T-cell (primary cell): ENCODE results near the gene IQSEC3. TPM values are rescaled to one million over a fixed set of nuclear protein-coding genes. Genes with fewer than 3 reads are reported as not detected.

ENCODE experiments used
- ATAC-seq, 4 experiments: fragments of 200-7000 bp in 3 of 4; fragments of 150-1000 bp in 1 of 4; cut with Tn5 transposase; replicated peaks in 1 of 4; 1 replicate in 3 of 4; 2 replicates in 1 of 4; pipeline ENCODE4 v1.10.0; 2021; ENCODE audit warnings: moderate library complexity in 3 of 4, mild to moderate bottlenecking in 2 of 4, moderate number of reproducible peaks in 1 of 4
- CTCF ChIA-PET, 2 donors: fragments of 300-600 bp; sonication (Branson Sonifier 250); formaldehyde crosslinking; loops; one replicate each; lab custom pipeline; 2022; ENCODE audit warnings: antibody characterized with exemption in 2 of 2; lab: Charles Lee
- POLR2A ChIA-PET, 2 donors: fragments of 300-600 bp; sonication (Branson Sonifier 250); formaldehyde crosslinking; loops; one replicate each; lab custom pipeline; 2022; ENCODE audit warnings: antibody characterized with exemption in 2 of 2; lab: Charles Lee
- DNase-seq, 35 experiments: peaks; one replicate each; pipeline versions ENCODE4 v3.0.0 to v3.0.0-alpha.2; 2013 to 2023
- H3K27ac ChIP-seq: one replicate; pipeline ENCODE4 v1.5.1; 2013; ENCODE audit warnings: low read length
- H3K27me3 ChIP-seq, 2 experiments: replicated peaks in 1 of 2; 1 replicate in 1 of 2; 2 replicates in 1 of 2; pipeline versions ENCODE4 v1.6.1 to v1.7.0; 2013; ENCODE audit warnings: low read length in 1 of 2, mixed read lengths in 1 of 2; ENCODE audit not compliant: control insufficient read depth in 2 of 2, insufficient read depth in 2 of 2; ENCODE audit errors: extremely low read depth in 1 of 2
- H3K36me3 ChIP-seq, 2 donors: 1 replicate in 1 of 2; 2 replicates in 1 of 2; pipeline versions ENCODE4 v1.6.1 to v1.7.0; 2013; ENCODE audit warnings: low read length in 1 of 2; ENCODE audit not compliant: control insufficient read depth in 2 of 2, insufficient read depth in 1 of 2; ENCODE audit errors: extremely low read depth in 1 of 2
- H3K4me1 ChIP-seq, 2 experiments: 1 replicate in 1 of 2; 2 replicates in 1 of 2; pipeline versions ENCODE4 v1.6.1 to v1.7.0; 2013; ENCODE audit warnings: low read length in 2 of 2, mixed read lengths in 1 of 2; ENCODE audit not compliant: insufficient read depth in 2 of 2, control insufficient read depth in 1 of 2; ENCODE audit errors: extremely low read depth in 1 of 2
- H3K4me3 ChIP-seq, 2 donors: 1 replicate in 1 of 2; 2 replicates in 1 of 2; pipeline versions ENCODE4 v1.5.1 to v1.7.0; 2013; ENCODE audit warnings: mild to moderate bottlenecking in 2 of 2, low read length in 1 of 2, moderate library complexity in 1 of 2; ENCODE audit not compliant: control insufficient read depth in 1 of 2; ENCODE audit errors: extremely low read depth in 1 of 2
- H3K9me3 ChIP-seq: 2 replicates; pipeline ENCODE4 v1.7.0; 2013
- H3K27ac Mint-ChIP-seq, 2 donors: one replicate each; pipeline ENCODE4 v1.8.0; 2020 to 2021; ENCODE audit warnings: mild to moderate bottlenecking in 2 of 2, mixed read lengths in 2 of 2
- H3K27me3 Mint-ChIP-seq, 2 donors: one replicate each; pipeline ENCODE4 v1.8.0; 2021 to 2022; ENCODE audit warnings: mixed read lengths in 2 of 2
- H3K36me3 Mint-ChIP-seq: one replicate; pipeline ENCODE4 v1.8.0; 2021; ENCODE audit warnings: mixed read lengths
- H3K4me1 Mint-ChIP-seq, 3 donors: one replicate each; pipeline ENCODE4 v1.8.0; 2020 to 2022; ENCODE audit warnings: mixed read lengths in 3 of 3, mild to moderate bottlenecking in 1 of 3
- H3K4me3 Mint-ChIP-seq, 3 donors: one replicate each; pipeline ENCODE4 v1.8.0; 2020 to 2022; ENCODE audit warnings: mild to moderate bottlenecking in 3 of 3, mixed read lengths in 3 of 3, moderate library complexity in 3 of 3
- H3K9me3 Mint-ChIP-seq, 3 donors: one replicate each; pipeline ENCODE4 v1.8.0; 2020 to 2022; ENCODE audit warnings: mixed read lengths in 3 of 3
- WGBS: methylation state at CpG from one replicate; pipeline ENCODE4 v1.1.5; 2013; ENCODE audit warnings: missing lambda C conversion rate; ENCODE audit not compliant: insufficient coverage; 5-methylcytosine and 5-hydroxymethylcytosine counted together
- total RNA-seq, 35 experiments: library from RNA in 6 of 35; stranded (reverse) in 6 of 35; fragments of 120-200 nt in 1 of 35; gene quantifications; one replicate each; pipeline versions ENCODE4 v1.2.1 to v1.2.4 and lab custom pipeline; 2013 to 2026

Gene IQSEC3
- total RNA-seq, 5 donors from 2014 or later (not counting 1 experiment from before 2014, with no cell fraction given): 0.30 to 7.3 (median 2.9) TPM

- H3K27me3 Mint-ChIP-seq: peaks cover 6 to 22% of the 10 kb centered on the region in 2 donors
- Histone ChIP-seq H3K36me3 (no peaks in the 10 kb centered on the region), H3K4me1 (no peaks in the 10 kb centered on the region), H3K4me3 (no peak overlapping the region), H3K27me3 (peaks cover 0 to 32% of the 10 kb centered on the region in 2 experiments), H3K27ac (no peak overlapping the region), H3K9me3 (no peaks in the 10 kb centered on the region)
- POLR2A ChIA-PET: no interaction called here
- no peak overlapping the region for H3K4me3 Mint-ChIP-seq
- H3K4me1 Mint-ChIP-seq: no peaks in the 10 kb centered on the region
- H3K27ac Mint-ChIP-seq: no peak overlapping the region
- CTCF ChIA-PET: no interaction called here
- ATAC-seq: no peak
- no peak for DNase-seq
- 73% methylated on average over 2 of the region's 7 CpGs for WGBS
- no peaks in the 10 kb centered on the region for H3K36me3 Mint-ChIP-seq
- no peaks in the 10 kb centered on the region for H3K9me3 Mint-ChIP-seq
Observed at GRCh38 chr12:227286-227915, 160.8 kb downstream of the IQSEC3 start.

Other genes with a start within 250 kb of the IQSEC3 start
- under 1 TPM in 1 of 5 donors, not detected in 4; 0.85 TPM for gene SLC6A12, start 147.4 kb downstream of the IQSEC3 start, total RNA-seq
- 1 to 10 TPM in 1 of 5 donors, under 1 TPM in 4; 0.49 to 1.8 (median 0.86) TPM for gene SLC6A13, start 196.1 kb downstream of the IQSEC3 start, total RNA-seq